Upper lobe of right lung (tissue), 1 donor: ENCODE data around the gene ERGIC1. TPM values are rescaled to one million over a fixed set of nuclear protein-coding genes. Genes with fewer than 3 reads are reported as not detected.
A peak's percentile ranks its signal among the peaks of the same experiment; 100 is the strongest.

ENCODE experiments used
- ATAC-seq: fragments of 200-7000 bp; cut with Tn5 transposase; one replicate; pipeline ENCODE4 v1.9.1; 2020; ENCODE audit warnings: mild to moderate bottlenecking, moderate library complexity
- DNase-seq: peaks from one replicate; pipeline ENCODE4 v3.0.0-alpha.2; 2020
- H3K27ac ChIP-seq: fragments of 200-600 bp; one replicate; pipeline ENCODE4 v1.8.0; 2022
- H3K27me3 ChIP-seq: fragments of 200-600 bp; one replicate; pipeline ENCODE4 v1.8.0; 2022; ENCODE audit warnings: mild to moderate bottlenecking
- H3K36me3 ChIP-seq: fragments of 200-600 bp; one replicate; pipeline ENCODE4 v1.8.0; 2022
- H3K4me1 ChIP-seq: fragments of 200-600 bp; one replicate; pipeline ENCODE4 v1.8.0; 2022
- H3K4me3 ChIP-seq: fragments of 200-600 bp; one replicate; pipeline ENCODE4 v1.8.0; 2022; ENCODE audit warnings: mild to moderate bottlenecking
- H3K9me3 ChIP-seq: fragments of 200-600 bp; one replicate; pipeline ENCODE4 v1.8.0; 2022
- CTCF ChIP-seq: fragments of 200-600 bp; IDR thresholded peaks from one replicate; pipeline ENCODE4 v1.8.0; 2022; ENCODE audit warnings: antibody characterized with exemption
- intact Hi-C: fragments of 100-400 bp; cut with DNase I; formaldehyde crosslinking; loops from one replicate; pipeline ENCODE4 v1.11.0; 2022
- total RNA-seq: library from RNA; stranded (reverse); fragmentation: NEBNext Ultra II Directional; extraction: Animal tissue kit (Norgen Biotek cat#: 25700); gene quantifications from one replicate; pipeline ENCODE4 v1.2.1, GENCODE V29; 2021
- donor health status: DM: no; HTN: yes; CAD: no; lungs with severe emphysema.

The ERGIC1 gene
- total RNA-seq, 1 donor from 2014 or later, result 186 TPM

GRCh38 chr5:172867761-172868435, 33.8 kb downstream of the ERGIC1 start:
- H3K4me1 ChIP-seq, result peaks cover 68% of the 10 kb centered on the region
- ATAC-seq, result no peak
- no peak overlapping the region for H3K4me3 ChIP-seq
- TF ChIP-seq CTCF, result no peak
- DNase-seq, result no peak
- intact Hi-C loops, result loop anchor here (10.0 kb wide), 1 partner anchor 93 kb away; the partner anchor contains the start of gene DUSP1
- H3K36me3 ChIP-seq, result no peaks in the 10 kb centered on the region
- H3K9me3 ChIP-seq, result no peaks in the 10 kb centered on the region
- H3K27me3 ChIP-seq, result no peaks in the 10 kb centered on the region
- H3K27ac ChIP-seq, result peak overlapping the region; percentile 87

GRCh38 chr5:172868436-172868923, 34.4 kb downstream of the ERGIC1 start:
- Histone ChIP-seq H3K27me3 (no peaks in the 10 kb centered on the region), H3K36me3 (no peaks in the 10 kb centered on the region), H3K9me3 (no peaks in the 10 kb centered on the region), H3K4me3 (no peak overlapping the region), H3K27ac (peak overlapping the region; percentile 87), H3K4me1 (peaks cover 74% of the 10 kb centered on the region)
- intact Hi-C loops, result loop anchor here (10.0 kb wide), 1 partner anchor 94 kb away; the partner anchor contains the start of gene DUSP1
- ATAC-seq (no peak), DNase-seq (no peak)
- no peak for TF ChIP-seq CTCF

GRCh38 chr5:172868924-172869591, 35.0 kb downstream of the ERGIC1 start:
- TF ChIP-seq CTCF, result peak; percentile 28
- Histone ChIP-seq H3K9me3 (no peaks in the 10 kb centered on the region), H3K4me3 (no peak overlapping the region), H3K36me3 (no peaks in the 10 kb centered on the region), H3K27me3 (no peaks in the 10 kb centered on the region), H3K4me1 (peaks cover 76% of the 10 kb centered on the region), H3K27ac (peak overlapping the region; percentile 87)
- intact Hi-C loops, result loop anchor here (10.0 kb wide), 1 partner anchor 94 kb away; the partner anchor contains the start of gene DUSP1
- DNase-seq (peak; percentile 89), ATAC-seq (peak; percentile 92)

GRCh38 chr5:172869691-172870090, 35.6 kb downstream of the ERGIC1 start:
- H3K9me3 ChIP-seq, result no peaks in the 10 kb centered on the region
- no peak for TF ChIP-seq CTCF
- H3K27ac ChIP-seq, result peak overlapping the region; percentile 87
- no peaks in the 10 kb centered on the region for H3K27me3 ChIP-seq
- H3K36me3 ChIP-seq, result no peaks in the 10 kb centered on the region
- DNase-seq (no peak), ATAC-seq (no peak)
- intact Hi-C loops, result loop anchor here (10.0 kb wide), 1 partner anchor 95 kb away; the partner anchor contains the start of gene DUSP1
- no peak overlapping the region for H3K4me3 ChIP-seq
- peaks cover 78% of the 10 kb centered on the region for H3K4me1 ChIP-seq

GRCh38 chr5:172870291-172870714, 36.3 kb downstream of the ERGIC1 start:
- Histone ChIP-seq H3K27ac (peak overlapping the region; percentile 87), H3K36me3 (no peaks in the 10 kb centered on the region), H3K27me3 (no peaks in the 10 kb centered on the region), H3K4me3 (no peak overlapping the region), H3K4me1 (peaks cover 80% of the 10 kb centered on the region), H3K9me3 (no peaks in the 10 kb centered on the region)
- intact Hi-C loops, result no loop called here
- ATAC-seq, result peak; percentile 63
- DNase-seq, result no peak
- no peak for TF ChIP-seq CTCF
